ENCODE measurements around the gene UTP4.
"Not testable (repeated sequence)": the region's sequence is repeated elsewhere in the genome, so short reads cannot be mapped to it uniquely, and the experiment has no call there.

Gene UTP4

GRCh38 chr16:69131839-69132423, 518 bp upstream of the UTP4 start:
- DNase-seq, result peak; percentile 62 to 74

DNA sequence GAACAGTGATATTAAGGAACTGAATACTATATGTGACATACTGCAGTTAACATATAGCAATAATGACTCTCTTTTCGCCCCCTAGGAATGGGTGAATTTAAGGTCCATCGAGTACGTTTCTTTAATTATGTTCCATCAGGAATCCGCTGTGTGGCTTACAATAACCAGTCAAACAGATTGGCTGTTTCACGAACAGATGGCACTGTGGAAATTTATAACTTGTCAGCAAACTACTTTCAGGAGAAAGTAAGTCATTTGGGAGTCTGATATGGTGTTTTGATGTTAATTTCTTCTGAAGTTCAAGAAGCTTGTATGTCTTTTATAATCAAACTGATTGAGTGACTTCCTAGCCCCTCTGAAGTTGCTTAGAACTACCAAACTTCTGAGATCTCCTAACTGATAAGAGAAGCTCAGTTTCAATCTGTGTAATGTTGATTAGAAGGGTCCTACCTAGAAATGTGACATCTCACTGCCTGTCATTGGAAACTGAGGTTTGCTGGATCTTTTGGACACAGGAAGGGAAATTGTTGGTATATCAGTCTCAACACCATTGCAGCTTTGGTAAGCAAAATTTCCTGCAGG, 1.0 kb downstream of the UTP4 start:
- no peak for DNase-seq

GRCh38 chr16:69138608-69139007, 6.2 kb downstream of the UTP4 start:
- no peak for DNase-seq

DNA sequence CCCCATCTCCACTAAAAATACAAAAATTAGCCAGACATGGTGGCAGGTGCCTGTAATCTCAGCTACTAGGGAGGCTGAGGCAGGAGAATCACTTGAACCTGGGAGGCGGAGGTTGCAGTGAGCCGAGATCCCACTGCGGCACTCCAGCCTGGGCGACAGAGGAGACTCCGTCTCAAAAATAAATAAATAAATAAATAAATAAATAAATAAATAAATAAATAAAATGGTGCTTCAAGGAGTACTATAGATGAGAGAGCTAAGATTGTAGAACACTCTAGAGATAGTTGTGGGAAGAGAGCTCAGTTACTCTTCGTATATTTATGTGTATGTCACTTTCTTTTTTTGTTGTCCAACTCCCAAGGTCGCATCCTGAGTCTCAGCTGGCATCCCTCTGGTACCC, 7.0 kb downstream of the UTP4 start:
- not testable (repeated sequence) for DNase-seq

GRCh38 chr16:69141014-69141413, 8.6 kb downstream of the UTP4 start:
- no peak for DNase-seq

DNA sequence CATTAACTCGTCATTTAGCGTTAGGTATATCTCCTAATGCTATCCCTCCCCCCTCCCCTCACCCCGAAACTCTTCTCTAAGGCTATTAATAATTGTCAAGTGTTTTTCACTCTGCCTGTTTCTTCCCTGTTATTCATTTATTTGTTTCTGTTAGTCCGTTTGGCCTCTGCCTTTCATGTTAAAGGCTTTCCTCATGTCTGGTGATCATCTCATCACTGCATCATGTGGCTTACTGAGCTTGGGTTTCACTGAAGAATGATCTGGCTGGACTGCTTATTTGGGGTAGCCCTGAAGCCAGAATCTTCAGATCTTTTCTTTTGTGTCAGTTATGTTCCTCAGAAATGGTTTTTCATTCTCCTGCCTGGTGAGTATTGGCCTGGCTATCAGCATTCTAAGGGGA, 9.5 kb downstream of the UTP4 start:
- no peak for DNase-seq

GRCh38 chr16:69143116-69143515, 10.7 kb downstream of the UTP4 start:
- DNase-seq, result no peak

- DNase-seq, result no peak
Measured at GRCh38 chr16:69145658-69146057, 13.2 kb downstream of the UTP4 start.

GRCh38 chr16:69149621-69150020, 17.2 kb downstream of the UTP4 start:
- DNase-seq, result not testable (repeated sequence)

DNA sequence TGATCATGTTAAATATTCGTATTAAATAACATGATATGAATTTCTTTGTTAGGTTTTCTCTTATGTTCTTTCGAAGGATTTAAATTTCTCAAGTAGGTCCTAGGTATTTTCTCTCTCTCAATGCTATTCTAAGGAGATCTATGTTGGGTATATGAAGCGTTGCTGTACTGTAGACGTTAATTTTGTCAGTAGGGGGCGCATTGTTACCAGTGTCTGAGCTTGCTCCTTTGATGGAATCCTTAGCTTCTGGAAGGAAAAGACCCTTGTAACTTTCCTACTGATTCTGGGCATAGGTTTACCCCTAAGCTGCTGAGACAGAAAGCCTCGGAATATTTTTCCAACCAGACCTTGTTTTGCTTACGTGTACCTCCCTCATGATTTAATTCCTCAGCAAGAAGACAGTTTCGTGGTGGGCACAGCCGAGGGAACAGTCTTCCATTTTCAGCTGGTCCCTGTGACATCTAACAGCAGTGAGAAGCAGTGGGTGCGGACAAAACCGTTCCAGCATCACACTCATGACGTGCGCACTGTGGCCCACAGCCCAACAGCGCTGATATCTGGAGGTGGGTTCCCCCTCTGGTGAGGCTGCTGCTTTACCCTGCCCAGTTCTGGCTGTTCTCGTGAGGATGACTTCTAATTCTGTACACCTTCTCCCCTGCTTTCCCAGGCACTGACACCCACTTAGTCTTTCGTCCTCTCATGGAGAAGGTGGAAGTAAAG, 17.9 kb downstream of the UTP4 start:
- DNase-seq, result peak; percentile 44 to 77

DNA sequence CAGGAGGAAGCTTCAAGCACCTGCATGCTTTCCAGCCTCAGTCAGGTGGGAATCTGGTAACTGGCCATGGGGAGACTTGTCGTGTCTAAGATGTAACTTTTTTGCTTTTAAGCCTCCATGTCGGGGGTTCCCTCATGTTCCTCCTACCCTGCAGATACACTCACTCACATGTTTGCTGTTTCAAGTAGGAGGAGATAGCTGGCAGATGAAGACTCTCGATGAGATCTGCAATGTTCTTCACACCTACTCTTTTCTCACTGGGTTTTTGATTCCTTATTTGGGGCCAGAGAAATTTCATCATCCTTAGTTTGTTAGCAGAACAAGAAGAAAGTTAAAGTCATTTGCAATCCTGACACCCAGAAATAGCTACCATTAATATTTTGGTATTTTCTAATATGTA, 24.7 kb downstream of the UTP4 start:
- DNase-seq, result no peak

GRCh38 chr16:69160192-69160591, 27.7 kb downstream of the UTP4 start:
- no peak for DNase-seq

DNA sequence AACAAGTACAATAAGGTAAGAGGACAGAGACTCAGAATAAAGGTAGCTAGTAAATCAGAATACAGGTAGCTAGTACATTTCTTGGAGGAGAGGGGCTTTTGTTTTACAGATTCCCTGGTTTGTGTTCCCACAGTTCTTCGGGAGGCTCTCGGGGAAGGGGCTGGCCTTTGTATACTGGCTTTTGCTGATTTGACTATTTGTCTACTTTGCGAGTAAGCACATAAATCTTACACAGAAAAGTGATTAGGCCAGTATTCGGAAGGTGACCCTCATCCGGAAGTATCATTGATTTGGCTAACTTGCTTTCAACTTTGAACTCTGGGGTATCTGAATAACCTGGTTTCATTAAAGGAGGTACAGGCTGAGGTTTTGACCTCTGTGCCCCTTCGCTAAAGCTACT, 33.1 kb downstream of the UTP4 start:
- no peak for DNase-seq

GRCh38 chr16:69166221-69166833, 33.9 kb downstream of the UTP4 start:
- DNase-seq, result peak in 1 of 2 donors; percentile 16

DNA sequence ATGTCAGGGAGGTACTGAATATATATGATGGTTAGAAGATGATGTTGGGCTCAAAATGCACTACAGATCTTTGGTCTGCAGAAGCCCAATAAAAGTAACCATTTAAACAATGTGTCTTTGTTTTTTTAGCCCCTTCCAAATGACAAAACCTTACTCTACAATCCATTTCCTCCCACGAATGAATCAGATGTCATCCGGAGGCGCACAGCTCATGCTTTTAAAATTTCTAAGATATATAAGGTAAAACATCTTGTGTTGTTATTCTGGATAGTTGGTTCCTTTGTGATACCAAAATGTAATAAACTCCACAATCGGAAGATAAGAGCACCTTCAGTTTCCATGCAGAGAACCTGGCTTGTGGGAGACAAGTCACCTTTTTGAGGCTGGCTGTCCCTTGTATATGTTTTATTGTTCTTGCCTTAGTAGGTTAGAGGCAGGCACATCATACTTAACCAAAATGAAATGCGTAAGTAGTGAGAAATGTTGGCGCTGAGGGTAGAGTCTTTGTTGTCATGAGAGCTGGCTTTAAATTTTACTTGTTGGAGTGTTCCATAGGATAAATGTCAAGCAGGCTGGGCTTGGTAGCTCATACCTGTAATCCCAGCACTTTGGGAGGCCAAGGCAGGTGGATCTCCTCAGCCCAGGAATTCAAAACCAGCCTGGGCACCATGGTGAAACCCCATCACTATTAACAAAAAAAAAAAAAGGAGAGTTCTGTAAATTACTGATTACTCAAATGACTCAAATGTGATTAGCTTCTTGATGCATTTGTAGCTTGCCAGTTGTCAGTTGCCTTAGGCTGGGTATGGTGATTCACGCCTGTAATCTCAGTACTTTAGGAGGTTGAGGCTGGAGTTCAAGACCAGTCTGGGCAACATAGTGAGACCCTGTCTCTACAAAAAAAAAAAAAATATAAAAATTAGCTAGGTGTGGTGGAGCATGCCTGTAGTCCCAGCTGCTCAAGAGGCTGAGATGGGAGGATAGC, 34.8 kb downstream of the UTP4 start:
- DNase-seq, result no peak

- no peak for DNase-seq
Measured at GRCh38 chr16:69169051-69169450, 36.6 kb downstream of the UTP4 start.

GRCh38 chr16:69169607-69170352, 37.3 kb downstream of the UTP4 start:
- no peak for DNase-seq

DNA sequence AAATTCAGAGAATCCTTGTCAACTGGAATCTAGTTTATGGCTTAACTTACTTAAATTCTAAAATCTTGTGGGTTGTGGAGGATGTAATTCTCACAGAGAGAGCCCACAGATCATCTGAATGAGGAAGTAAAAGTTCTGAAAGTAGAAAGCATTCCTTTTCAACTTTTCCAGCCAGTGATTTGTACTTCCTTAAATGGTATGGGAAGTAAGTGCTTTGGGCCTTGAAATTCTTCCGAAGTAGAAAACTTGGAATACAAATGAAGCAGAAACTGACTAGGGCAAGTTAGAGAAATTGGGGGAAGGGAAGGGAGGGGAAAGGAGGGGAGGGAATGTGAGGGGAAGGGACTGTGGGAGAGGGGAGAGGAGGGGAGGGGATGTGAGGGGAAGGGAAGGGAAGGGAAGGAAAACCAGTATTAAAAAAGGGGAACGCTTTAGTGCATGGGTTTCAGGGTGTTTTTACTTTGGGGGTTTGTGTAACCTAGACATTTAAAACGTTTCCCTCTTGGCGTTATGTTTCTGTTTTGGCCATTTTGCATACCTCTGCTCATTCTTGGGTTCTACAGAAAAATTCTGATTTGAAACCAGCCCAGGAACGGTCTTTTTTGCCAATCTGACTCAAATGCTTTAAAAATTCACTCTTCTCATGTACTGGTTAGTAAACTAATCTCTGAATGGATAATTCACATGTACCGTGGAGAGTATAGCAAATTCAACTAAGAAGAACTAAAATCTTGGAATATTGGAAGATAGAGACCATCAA, 39.1 kb downstream of the UTP4 start:
- DNase-seq, result no peak

- no peak for DNase-seq
Measured at GRCh38 chr16:69176033-69176800, 43.8 kb downstream of the UTP4 start.

DNA sequence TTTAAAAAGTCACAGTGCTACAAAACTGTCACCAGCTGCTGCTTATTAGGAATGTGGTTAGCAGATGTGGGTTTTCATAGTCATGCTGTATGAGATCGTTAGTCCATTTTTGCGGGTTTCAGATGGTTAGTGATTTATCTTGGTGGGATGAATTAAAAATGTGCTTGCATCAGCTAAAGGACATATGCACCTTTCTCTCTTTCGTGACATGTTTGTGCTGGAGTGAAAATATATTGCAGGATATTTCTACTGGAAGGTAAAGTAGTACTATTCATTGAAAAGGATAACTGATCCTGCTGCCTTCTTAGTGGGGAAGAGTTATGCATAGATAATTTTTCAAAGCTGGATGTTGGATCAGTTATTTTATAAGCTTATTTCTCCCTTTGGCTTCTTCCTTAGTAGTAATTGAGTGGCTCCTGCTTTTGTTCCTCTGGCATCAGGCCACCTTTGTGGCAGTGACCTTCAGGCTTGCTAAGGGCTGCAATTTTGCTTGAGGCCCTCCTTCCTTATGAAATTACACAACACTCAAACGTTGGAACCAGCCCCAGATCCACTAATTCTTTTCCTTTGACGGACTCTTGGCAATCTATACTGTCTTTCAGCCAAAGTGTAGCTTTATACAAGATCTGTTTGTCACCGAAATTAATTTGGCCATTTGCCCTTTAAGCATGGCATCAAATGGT, 47.0 kb downstream of the UTP4 start:
- no peak for DNase-seq
